ENCODE measurements around the gene FBXW7. TPM values are rescaled to one million over a fixed set of nuclear protein-coding genes. Genes with fewer than 3 reads are reported as not detected.
A peak's percentile ranks its signal among the peaks of the same experiment; 100 is the strongest.

The FBXW7 gene
- total and polyA plus RNA-seq, 2 of the 13 experiments (the other 11 are each of a cell fraction or from before 2014, with no cell fraction given) = 5.0 to 40.9 TPM

GRCh38 chr4:152485726-152486276 lies 50.1 kb downstream of the FBXW7 start:
- intact Hi-C loops (cut with micrococcal nuclease; ENCODE audit: unreplicated experiment) (loop anchor here (5.0 to 10.0 kb wide), 2 partner anchors 34 to 49 kb away; partner anchors contain the start of gene FBXW7), in situ Hi-C loops (cut with HindIII; ENCODE audit: extremely low pct_ligation_motif_present, low pct_unique_long_range_greater_than_20kb) (no loop called here)
- Histone ChIP-seq H3K9me3 (ENCODE audit: low read length) (no peaks in the 10 kb centered on the region), H3K79me2 (ENCODE audit: insufficient read depth, low read length) (peaks cover 72% of the 10 kb centered on the region), H3K9ac (ENCODE audit: insufficient read depth, low read depth, low read length) (peak overlapping the region; percentile 82), H3K4me1 (ENCODE audit: insufficient read depth, low read length) (peaks cover 74% of the 10 kb centered on the region), H3K27me3 (ENCODE audit: control insufficient read depth in 1 of 2, insufficient read depth in 2 of 2, low read length in 2 of 2) (no peaks in the 10 kb centered on the region), H3K4me2 (ENCODE audit: low read depth, low read length) (peak overlapping the region; percentile 82), H3K27ac (ENCODE audit: extremely low read length, insufficient read depth, low read length) (peak overlapping the region; percentile 92), H3K4me3 (replicated peaks in 1 of 3; ENCODE audit: insufficient read depth in 1 of 3, low read depth in 2 of 3, low read length in 3 of 3) (peak overlapping the region; percentile 35 to 68 (median 65); a peak in 4 of 6 replicates), H3K36me3 (replicated peaks in 1 of 2; ENCODE audit: control insufficient read depth in 1 of 2, insufficient read depth in 2 of 2, low read length in 2 of 2) (no peaks in the 10 kb centered on the region), H4K20me1 (ENCODE audit: insufficient read depth, low read length) (no peaks in the 10 kb centered on the region), H2AFZ (ENCODE audit: low read length) (no peak overlapping the region)
- POLR2A ChIA-PET = interaction anchor here (1.2 to 1.9 kb wide), 4 partner anchors 9 to 50 kb away, joined by 3 to 12 read pairs (median 5); partner anchors contain the start of gene FBXW7
- CTCF ChIA-PET (ENCODE audit: low intra/inter-chr PET ratio, low total read pairs) = no interaction called here
- FAIRE-seq = peak; percentile 80
- BruUV-seq (replicated peaks) = no TSS peak
- peak; percentile 99 for ATAC-seq
- DNase-seq (ENCODE audit: low spot score) = peak; percentile 97
- 0% methylated on average over 6 of the region's 6 CpGs for WGBS (ENCODE audit: low lambda C conversion rate)
- peak; percentile 95 for TF ChIP-seq FOXA3 (CRISPR knock-in tag; IDR thresholded peaks at IDR 0.05)
- no peak for TF ChIP-seq AGO1 (IDR thresholded peaks at IDR 0.05; ENCODE audit: low read depth, low read length, poor library complexity, severe bottlenecking)
- no peak for TF ChIP-seq ZNF547 (CRISPR knock-in tag; IDR thresholded peaks at IDR 0.05)
- TF ChIP-seq POLR2AphosphoS5 (IDR thresholded peaks at IDR 0.05; ENCODE audit: low read depth, low read length) = peak; percentile 56; the same call in 1 of the 2 replicates
- peak; percentile 79 for TF ChIP-seq NFIC (IDR thresholded peaks at IDR 0.05; ENCODE audit: low read length)
- TF ChIP-seq IRF2 (CRISPR knock-in tag; IDR thresholded peaks at IDR 0.05) = peak; percentile 89
- TF ChIP-seq ZMYM4 (CRISPR knock-in tag; IDR thresholded peaks at IDR 0.05) = peak; percentile 76
- peak; percentile 88 for TF ChIP-seq SAP130 (CRISPR knock-in tag; IDR thresholded peaks at IDR 0.05; ENCODE audit: low read depth)
- TF ChIP-seq FOXO1 (CRISPR knock-in tag; IDR thresholded peaks at IDR 0.05) = peak; percentile 77; the same call in 1 of the 2 replicates
- peak; percentile 76 for TF ChIP-seq DPF2 (CRISPR knock-in tag; IDR thresholded peaks at IDR 0.05; ENCODE audit: borderline replicate concordance, low read depth)
- TF ChIP-seq, protein P1, sequence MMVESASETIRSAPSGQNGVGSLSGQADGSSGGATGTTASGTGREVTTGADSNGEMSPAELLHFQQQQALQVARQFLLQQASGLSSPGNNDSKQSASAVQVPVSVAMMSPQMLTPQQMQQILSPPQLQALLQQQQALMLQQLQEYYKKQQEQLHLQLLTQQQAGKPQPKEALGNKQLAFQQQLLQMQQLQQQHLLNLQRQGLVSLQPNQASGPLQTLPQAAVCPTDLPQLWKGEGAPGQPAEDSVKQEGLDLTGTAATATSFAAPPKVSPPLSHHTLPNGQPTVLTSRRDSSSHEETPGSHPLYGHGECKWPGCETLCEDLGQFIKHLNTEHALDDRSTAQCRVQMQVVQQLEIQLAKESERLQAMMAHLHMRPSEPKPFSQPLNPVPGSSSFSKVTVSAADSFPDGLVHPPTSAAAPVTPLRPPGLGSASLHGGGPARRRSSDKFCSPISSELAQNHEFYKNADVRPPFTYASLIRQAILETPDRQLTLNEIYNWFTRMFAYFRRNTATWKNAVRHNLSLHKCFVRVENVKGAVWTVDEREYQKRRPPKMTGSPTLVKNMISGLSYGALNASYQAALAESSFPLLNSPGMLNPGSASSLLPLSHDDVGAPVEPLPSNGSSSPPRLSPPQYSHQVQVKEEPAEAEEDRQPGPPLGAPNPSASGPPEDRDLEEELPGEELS (CRISPR knock-in tag; IDR thresholded peaks at IDR 0.05) = peak; percentile 90
- TF ChIP-seq PRDM4 (CRISPR knock-in tag; IDR thresholded peaks at IDR 0.05; ENCODE audit: borderline replicate concordance) = no peak
- no peak for TF ChIP-seq SOX13 (IDR thresholded peaks at IDR 0.05)
- TF ChIP-seq SOX13 (CRISPR knock-in tag; conservative IDR thresholded peaks at IDR 0.05 in 1 of 2, IDR thresholded peaks at IDR 0.05 in 1 of 2) = peak in 1 of 2 experiments; percentile 81; a peak in 2 of 4 replicates
- peak; percentile 38; the same call in 1 of the 2 replicates for TF ChIP-seq TBX3 (IDR thresholded peaks at IDR 0.05; ENCODE audit: borderline replicate concordance)
- peak; percentile 66; the same call in 1 of the 2 replicates for TF ChIP-seq GATA4 (IDR thresholded peaks at IDR 0.05; ENCODE audit: borderline replicate concordance, low read depth)
- TF ChIP-seq XRCC5 (optimal IDR thresholded peaks at IDR 0.05; ENCODE audit: low read length) = peak; percentile 23
- no peak for TF ChIP-seq CC2D1A (CRISPR knock-in tag; IDR thresholded peaks at IDR 0.05)
- no peak for TF ChIP-seq ZNF713 (CRISPR knock-in tag; IDR thresholded peaks at IDR 0.05)
- TF ChIP-seq ZNF670 (CRISPR knock-in tag; IDR thresholded peaks at IDR 0.05; ENCODE audit: borderline replicate concordance) = no peak; the same call in 1 of the 2 replicates

All from HepG2 (cell line).